Measurements from ENCODE around the gene SLC22A5.
A peak's percentile ranks its signal among the peaks of the same experiment; 100 is the strongest.

Gene SLC22A5

DNA sequence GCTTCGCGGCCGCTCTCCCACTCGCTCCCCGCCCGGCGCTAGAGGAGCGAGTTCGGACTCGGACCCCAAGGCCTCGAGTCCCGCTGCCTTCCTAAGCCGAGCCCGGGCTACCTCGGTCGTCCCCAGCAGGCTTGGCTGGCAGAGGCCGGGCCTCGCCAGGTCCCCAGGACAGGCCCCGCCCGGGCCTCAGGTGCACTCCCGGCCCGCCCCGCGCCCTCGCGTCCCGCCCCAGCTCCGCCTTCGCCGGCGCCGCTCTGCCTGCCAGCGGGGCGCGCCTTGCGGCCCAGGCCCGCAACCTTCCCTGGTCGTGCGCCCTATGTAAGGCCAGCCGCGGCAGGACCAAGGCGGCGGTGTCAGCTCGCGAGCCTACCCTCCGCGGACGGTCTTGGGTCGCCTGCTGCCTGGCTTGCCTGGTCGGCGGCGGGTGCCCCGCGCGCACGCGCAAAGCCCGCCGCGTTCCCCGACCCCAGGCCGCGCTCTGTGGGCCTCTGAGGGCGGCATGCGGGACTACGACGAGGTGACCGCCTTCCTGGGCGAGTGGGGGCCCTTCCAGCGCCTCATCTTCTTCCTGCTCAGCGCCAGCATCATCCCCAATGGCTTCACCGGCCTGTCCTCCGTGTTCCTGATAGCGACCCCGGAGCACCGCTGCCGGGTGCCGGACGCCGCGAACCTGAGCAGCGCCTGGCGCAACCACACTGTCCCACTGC, at the start of gene SLC22A5:
Gene SLC22A5 (plus strand): TSS at position 237 of the 707 bp plus-strand sequence. CDS start 263 bp downstream, at position 500.
- peak; percentile 69 for DNase-seq

DNA sequence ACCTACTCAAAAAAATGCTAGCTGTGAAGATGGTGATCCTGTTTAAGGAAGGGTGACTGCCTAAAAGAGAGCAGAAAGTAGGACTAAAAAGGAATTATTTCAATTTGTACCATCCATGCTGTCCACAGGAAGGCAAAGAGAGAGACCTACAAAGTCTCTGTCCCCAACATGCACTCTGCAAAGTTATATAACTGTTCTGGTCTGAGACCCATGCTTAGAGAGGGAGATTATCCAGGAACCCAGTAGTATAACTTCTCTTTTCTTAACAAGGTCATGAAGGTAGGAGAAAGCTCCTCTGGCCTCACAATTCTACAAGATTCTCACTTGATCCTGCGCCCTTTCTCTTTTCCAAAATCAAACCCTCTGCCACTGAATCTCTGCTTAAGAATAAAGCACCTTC, 49.5 kb upstream of the SLC22A5 start:
- no peak for DNase-seq

DNA sequence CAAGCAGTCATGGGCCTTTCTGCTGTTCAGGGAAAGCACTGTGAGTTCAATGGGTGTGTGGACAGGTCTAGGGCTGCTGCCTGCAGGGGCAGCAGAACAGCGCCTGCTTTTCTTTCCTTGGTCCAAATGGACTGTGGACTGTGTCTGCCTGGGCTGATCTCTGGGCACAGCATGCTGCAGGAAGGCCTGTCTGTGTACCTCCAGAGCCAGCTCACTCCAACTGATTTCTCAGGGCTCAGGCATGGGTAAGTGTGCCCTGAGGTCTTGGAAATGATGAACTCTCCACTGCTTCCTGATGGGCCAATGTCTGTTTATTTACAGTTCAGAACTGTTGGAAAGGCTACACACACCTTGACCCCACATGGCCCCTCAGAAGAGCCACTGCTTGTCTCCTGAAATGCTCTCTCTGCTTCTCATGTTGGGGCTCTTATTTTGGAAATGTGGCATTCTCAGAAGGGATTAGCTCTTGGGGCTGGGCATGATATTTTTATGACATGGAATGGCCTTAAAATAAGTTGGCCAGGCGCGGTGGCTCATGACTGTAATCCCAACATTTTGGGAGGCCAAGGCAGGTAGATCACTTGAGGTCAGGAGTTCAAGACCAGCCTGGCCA, 48.3 kb upstream of the SLC22A5 start:
- DNase-seq = no peak

DNA sequence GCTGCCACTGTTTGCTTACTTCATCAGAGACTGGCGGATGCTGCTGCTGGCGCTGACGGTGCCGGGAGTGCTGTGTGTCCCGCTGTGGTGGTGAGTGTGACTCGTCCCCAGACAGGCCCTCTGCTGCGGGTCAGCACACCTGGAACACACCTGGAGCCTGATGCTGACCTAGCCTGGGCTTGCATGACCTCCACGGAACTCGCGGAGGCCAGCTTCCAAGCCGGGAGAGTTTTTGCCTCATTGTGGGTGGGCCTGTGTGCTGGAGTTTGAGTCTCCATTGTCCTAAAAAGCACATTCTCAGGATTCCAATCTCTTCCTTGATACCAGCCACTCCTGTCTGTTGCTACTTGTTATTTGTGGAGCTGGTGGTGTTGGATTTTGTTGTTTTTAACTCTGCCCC, 47.2 kb upstream of the SLC22A5 start:
- no peak for DNase-seq

DNA sequence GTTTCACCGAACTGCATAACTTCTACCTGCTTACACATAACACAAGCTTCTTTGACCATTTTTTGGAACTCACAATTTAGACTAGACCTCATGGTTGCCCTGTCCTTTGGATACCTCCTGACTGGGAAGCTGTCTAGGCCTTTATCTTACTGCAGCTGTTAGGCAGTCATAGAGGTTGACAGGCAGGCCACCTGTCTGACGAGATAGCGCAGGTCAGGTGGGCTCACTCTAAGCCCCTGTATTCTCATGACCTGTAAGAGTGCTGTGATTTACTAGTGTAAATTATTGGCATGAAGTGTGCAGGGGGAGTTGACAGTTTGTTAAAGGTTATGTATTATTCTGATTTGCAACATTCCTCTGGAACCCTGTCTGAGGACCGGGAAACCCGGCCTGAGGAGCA, 46.3 kb upstream of the SLC22A5 start:
- no peak for DNase-seq

DNA sequence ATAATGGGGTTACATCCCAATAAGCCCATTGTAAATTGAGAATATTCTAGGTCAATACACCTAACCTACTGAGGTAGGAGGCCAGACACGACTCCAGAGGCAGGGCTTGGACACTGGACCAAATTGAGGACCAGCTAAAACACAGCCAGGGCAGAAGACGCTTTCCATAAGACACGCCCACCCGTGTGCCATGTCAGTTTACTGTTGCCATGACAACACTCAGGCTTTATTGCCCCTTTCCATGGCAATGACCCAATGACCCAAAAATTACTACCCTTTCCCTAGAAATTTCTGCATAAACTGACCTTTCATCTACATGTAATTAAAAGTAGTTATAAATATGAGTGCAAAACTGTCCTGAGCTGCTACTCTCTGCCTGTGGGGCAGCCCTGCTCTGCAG, 43.8 kb upstream of the SLC22A5 start:
- DNase-seq = no peak

DNA sequence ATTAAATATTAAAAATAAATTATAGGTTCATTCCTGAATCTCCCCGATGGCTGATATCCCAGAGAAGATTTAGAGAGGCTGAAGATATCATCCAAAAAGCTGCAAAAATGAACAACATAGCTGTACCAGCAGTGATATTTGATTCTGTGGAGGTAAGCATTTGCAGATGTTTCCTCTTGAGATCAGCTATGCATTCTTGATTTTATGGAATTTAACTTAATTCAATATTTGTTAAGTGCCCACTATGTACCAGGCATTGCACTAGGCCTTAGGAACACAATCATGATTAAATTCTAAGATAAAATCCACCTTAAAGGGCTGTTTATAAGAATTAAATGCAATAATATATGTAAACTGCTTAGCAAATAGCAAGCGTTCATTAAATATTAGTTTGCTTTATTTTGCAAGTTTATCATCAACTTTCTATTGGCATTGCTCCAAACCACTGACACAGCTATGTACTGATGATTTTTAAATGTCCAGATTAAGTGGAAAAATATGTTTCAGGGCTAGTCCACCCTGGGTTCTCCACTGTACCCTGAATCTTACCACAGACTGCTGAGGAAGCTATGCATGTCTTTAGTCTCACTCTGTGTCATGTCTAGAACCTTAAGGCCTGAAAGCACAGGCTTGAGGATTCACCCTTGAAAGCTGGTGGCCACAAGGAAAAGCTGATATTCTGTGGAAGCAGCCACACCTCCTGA, 42.1 kb upstream of the SLC22A5 start:
- DNase-seq = no peak

DNA sequence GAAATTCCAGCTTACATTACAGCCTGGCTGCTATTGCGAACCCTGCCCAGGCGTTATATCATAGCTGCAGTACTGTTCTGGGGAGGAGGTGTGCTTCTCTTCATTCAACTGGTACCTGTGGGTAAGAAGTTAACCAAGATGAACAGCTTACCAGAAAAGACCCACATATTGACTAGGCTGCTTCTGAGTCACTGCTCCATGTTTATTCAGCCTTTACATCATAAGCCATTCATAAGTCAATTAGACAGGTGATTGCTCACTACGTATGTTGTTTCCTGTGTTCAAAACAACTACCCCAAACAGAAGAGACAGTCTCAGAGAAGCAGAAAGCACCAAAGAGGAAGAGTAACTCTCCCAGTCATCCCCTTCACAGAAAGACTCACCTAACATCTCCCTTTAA, 34.7 kb upstream of the SLC22A5 start:
- DNase-seq = no peak

DNA sequence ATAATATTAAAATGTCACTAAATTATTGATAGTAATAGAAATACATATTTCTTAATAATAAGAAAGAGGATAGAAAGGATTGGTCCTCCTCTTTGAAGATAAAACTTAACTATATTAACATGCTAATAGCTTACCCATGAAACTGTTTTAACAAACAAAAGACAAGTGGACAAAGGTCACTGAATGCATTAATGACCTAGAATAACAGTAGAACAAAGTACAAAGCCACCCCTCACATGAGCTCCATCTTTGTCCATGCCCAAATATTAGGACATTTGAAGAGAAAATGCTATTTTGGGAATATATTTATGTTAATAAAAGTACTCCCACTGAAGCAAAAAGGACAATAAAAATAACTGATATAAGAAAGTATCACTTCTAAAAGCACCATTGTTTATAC, 34.1 kb upstream of the SLC22A5 start:
- DNase-seq = no peak

DNA sequence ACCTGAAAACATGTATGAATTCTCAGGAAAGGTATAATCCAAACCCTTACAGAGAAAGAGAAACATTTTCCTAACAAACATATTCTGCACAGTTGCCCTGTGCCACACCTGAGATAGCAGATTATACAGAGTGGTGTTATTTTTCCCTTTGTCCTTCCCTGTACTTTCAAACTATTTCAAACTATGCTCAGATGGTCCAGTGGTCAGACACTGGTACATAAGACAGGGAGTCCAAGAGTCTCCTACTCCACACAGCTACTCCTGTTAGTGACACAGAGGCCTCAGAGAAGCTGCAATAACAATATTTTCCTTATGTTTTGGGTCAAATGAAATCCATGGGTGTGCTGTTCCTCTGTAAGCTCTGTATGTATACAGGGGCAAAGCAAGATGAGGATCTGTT, 30.0 kb upstream of the SLC22A5 start:
- DNase-seq = no peak

DNA sequence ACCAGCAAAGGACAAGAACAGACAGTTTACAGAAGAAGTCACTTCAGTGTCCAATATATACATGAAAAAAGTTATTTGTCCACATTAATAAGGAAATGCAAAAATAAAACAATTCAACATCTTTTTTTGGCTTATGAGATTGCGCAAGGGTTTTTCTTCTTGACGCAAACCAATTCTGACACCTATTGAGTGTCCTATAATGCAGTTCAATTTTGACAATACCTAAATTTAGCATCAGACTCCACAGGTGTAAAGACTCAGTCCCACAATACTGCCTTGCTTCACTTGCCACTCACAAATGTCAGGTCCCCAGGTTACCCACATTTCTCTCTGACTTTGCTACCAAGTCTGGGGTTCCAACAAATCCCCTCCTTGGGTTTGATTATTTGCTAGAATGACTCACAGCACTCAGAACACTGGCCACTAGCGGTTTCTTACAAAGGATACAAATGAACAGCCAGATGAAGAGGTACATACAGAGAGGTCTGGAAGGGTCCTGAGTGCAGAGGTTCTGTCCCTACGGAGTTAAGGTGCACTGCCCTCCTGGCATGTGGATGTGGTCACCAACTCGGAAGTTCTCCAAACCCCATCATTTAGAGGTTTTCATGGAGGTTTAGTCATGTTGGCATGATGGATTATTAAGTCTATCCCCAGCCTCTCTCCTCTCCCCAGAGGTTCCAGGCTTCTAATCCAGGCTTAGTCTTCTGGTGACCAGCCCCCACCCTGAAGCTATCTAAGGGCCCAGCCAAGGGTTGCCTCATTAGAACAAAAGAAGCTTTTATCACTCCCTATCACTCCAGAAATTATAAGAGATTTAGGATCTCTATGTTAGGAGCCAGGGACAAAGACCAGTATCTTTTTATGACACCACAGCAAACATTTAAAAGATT, 27.0 kb upstream of the SLC22A5 start:
- no peak for DNase-seq

DNA sequence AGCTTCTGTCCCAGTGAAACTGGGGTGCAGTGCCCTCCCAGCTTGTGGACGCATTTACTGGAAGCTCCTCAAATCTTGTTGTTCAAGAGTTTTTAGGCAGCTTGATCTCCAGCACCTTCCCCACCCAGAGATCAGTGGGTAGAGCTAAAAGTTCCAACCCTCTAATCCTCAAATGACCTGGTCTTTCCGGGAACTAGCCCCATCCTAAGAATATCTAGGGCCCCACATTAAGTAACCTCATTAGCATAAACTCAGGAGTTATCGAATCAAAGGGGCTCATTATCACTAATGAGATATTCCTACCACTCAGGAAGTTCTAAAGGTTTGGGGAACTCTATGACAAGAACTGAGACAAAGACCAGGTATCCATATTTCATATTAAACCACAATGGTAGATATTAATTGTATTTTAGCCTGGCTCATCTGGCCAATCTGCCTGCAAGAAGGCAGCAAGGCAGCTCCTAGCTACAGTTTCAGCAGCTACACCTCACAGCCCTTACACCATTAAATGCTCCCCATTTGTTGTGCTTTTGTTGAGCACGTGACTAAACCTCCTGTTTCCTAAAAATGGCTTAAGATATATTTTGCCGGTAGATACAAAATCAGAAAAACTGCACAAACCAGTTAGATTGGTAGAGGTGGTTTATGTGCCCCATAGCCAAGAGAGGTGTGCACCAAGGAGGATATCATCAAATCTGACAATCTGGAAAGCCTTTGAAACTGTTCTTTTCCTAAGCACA, 24.6 kb upstream of the SLC22A5 start:
- no peak for DNase-seq

DNA sequence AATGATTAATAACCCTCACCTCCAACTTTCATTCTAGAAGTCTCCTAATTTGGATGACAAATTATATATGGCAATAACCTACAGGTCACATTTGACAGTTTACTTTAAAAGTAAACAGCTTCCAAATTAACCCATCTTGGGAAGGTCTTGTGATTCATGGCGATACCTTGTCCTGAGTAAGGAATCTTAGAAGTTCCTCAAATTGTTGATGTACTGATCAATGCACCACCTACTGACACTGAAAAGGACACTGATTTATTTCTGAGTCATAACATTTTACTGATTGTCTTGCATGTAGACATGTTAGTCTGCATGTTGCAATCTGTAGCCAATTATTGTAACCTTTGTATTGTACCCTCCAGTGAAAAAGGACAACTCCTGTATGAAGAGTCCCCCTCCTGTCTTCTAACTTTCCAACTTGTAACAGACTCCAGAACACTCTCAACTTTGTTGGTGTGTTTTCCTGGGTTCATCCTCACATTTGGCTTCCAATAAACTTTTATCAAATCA, 16.0 kb upstream of the SLC22A5 start:
- no peak for DNase-seq

DNA sequence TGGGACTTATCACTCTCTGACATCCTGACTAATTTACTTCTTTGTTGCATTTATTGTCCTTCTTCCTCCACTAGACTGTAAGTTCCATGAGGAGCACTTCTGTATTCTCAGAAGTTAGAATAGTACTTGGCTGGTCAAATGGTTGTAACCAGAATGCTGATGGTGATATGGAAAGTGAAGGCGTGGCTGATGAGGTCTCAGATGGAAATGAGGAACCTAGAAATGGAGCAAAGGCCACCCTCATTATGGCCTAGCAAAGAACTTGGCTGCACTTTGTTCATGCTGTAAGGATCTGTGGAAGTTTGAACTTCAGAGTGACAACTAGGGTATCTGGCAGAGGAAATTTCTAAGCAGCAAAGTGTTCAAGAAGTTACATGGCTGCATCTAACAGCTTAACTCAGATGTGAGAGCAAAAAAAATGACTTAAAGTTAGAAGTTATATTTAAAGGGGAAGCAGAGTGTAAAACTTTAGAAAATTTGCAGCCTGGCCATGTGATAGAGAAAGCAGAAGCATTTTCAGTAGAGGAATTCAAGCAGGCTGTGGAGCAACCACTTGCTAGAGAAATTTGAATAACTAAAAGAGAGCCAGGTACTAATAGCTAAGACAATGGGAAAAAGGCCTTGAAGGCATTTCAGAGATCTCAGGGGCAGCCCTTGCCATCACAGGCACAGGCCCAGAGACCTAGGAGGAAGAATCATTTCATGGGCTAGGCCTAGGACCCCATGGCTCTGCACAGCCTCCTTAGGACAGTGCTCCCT, 14.9 kb upstream of the SLC22A5 start:
- DNase-seq = no peak

DNA sequence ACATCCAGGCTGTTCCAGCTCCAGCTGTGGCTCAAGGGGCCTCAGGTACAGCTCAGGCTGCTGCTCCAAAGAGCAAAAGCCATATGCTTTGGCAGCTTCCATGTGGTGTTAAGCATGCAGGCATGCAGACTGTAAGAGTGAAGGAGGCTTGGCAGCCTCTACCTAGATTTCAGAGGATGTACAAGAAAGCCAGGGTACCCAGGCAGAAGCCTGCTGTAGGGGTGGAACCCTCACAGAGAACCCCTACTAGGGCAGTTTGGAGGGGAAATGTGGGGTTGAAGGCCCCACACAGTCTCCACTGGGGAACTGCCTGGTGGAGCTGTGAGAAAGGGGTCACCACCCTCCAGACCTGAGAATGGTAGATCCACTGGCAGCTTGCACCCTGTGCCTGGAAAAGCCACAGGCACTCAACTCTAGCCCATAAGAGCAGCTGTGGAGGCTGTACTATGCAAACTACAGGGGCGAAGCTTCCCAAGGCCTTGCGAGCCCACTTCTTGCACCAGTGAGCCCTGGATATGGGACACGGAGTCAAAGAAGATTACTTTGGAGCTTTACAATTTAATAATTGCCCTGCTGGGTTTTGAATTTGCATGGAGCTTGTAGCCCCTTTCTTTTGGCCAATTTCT, 14.3 kb upstream of the SLC22A5 start:
- no peak for DNase-seq

DNA sequence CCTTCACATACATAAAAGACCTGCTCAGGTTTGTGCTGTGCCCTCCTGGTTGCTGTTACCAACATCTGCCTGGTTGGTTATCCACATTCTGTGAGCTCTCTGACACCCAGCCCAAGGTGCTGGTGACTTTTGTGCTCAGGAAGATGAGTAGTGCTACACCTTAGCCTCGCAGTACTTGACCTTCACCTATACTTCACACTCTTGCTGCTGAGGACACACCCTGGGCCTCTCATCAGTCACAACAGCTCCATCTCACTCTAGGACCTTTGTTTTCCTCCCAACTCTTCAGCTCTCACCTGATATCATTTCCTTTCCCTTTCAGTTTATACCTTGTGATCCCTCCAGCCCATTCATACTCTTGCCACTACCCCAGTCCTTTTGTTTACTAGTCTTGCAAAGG, 10.7 kb upstream of the SLC22A5 start:
- DNase-seq = no peak

DNA sequence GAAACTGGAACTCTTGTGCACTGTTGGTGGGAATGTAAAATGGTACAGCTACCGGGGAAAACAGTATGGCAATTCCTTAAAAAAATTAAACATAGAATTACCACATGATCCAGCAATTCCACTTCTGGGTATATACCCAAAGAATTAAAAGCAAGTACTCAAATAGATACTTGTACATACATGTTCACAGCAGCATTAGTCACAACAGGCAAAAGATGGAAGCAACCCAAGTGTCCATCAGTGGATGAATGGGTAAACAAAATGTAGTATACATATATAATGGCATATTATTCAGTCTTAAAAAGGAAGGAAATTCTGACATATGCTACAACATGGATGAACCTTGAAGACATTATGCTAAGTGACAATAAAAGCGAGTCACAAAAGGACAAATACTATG, 7.4 kb upstream of the SLC22A5 start:
- DNase-seq = no peak

DNA sequence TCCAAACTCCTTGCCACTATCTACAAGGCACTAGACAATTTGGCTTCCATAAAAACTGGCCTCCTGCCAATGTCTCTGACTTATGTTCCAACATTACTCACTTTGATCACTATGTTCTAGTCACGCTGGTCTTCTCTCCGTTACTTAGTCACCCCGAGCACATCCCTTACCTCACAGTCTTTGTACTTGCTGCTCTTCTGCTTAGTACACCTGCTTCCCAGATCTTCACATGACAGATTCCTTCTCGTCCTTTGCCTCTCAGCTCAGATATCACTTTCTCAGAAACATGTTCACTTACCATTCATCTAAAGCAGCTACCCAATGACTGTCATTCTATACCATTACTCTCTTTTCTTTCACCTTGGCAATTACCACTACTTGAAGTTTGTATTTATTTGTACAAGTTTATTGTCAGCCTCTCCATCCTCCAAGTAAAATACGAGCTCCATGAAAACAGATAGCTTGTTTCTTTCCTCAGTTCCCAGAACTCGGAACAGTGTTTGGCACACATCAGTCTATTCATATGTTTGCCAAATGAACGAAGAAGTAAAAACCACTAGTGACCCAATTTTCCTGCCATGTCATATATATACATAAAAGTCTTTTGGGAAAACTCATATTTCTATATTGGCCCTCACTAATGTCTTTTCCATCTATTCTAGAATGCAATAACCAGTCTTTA, 5.9 kb upstream of the SLC22A5 start:
- DNase-seq = peak; percentile 4

DNA sequence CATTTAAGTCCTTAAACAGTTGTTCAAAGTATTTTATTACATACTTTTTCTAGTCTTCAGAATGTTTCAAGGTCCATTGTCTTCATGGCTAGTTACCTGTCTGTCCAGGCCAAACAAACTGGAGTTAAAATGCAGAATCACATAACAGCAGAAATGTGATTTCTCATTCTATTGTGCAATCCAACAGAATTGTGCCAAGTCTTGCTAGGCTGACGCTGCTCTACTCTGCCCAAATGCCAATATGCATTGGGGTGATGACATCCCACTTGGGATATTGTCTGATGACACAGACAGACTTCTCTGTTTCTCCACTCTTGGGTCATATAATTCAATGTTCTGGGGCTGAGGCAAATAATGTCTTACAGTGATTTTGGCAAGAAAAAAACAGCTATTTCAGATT, 5.2 kb upstream of the SLC22A5 start:
- DNase-seq = no peak

DNA sequence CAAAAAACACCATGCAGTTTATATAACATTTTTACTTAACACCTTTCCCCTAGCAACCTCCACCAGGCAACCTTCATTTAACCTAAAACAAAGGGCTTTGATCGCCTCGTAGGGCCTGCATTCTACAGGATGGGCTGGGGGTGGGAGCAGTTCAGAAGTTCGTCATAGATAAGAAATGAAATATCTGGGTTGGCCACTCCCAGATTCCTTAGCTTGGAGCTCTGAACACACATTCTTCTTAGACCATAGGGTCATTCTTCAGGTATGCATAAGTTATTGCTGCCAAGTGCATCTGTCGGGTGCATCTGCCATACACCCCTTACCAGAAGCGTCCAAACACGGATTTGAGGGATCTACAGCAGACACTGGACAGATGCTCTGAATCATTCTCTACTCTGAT, 4.3 kb upstream of the SLC22A5 start:
- no peak for DNase-seq

Data from NCI-H1105 treated with DMSO at 0.1 percent for 48 hours (cell line).